Activated naive CD4-positive, alpha-beta T cell treated with anti-CD3 and anti-CD28 coated beads, Interleukin-2, amount 10 ng/mL, durations not matched to agents 7 days and 5 days (primary cell): ENCODE results near the gene CDH22.

Source experiments
- CTCF ChIA-PET: fragments of 350-600 bp; sonication (Branson Sonifier 250); formaldehyde crosslinking; loops from one replicate; lab custom pipeline; 2021; ENCODE audit warnings: antibody characterized with exemption; lab: Charles Lee
- DNase-seq: peaks from one replicate; pipeline ENCODE4 v3.0.0-alpha.2; 2020
- H3K27ac Mint-ChIP-seq: one replicate; pipeline ENCODE4 v1.8.0; 2021; ENCODE audit warnings: mild to moderate bottlenecking, moderate library complexity, mixed read lengths
- H3K27me3 Mint-ChIP-seq: one replicate; pipeline ENCODE4 v1.8.0; 2021; ENCODE audit warnings: mild to moderate bottlenecking, mixed read lengths
- H3K36me3 Mint-ChIP-seq: one replicate; pipeline ENCODE4 v1.8.0; 2021; ENCODE audit warnings: mixed read lengths
- H3K4me1 Mint-ChIP-seq: one replicate; pipeline ENCODE4 v1.8.0; 2021; ENCODE audit warnings: mixed read lengths
- H3K4me3 Mint-ChIP-seq: one replicate; pipeline ENCODE4 v1.8.0; 2021; ENCODE audit warnings: mild to moderate bottlenecking, moderate library complexity, mixed read lengths
- H3K9me3 Mint-ChIP-seq: one replicate; pipeline ENCODE4 v1.8.0; 2021; ENCODE audit warnings: mixed read lengths

CDH22 gene

GRCh38 chr20:46171909-46172308 is 136.4 kb downstream of the CDH22 start:
- CTCF ChIA-PET, result interaction anchor here (0.8 to 1.7 kb wide), 3 partner anchors 39 to 157 kb away, joined by 3 to 6 read pairs (median 4); no protein-coding TSS in a partner anchor
- Mint-ChIP-seq H3K9me3 (no peaks in the 10 kb centered on the region), H3K27me3 (peaks cover 84% of the 10 kb centered on the region), H3K27ac (no peak overlapping the region), H3K4me3 (no peak overlapping the region), H3K4me1 (no peaks in the 10 kb centered on the region), H3K36me3 (no peaks in the 10 kb centered on the region)
- no peak for DNase-seq

- Mint-ChIP-seq H3K4me3 (no peak overlapping the region), H3K4me1 (no peaks in the 10 kb centered on the region), H3K36me3 (no peaks in the 10 kb centered on the region), H3K27me3 (peaks cover 85% of the 10 kb centered on the region), H3K27ac (no peak overlapping the region), H3K9me3 (no peaks in the 10 kb centered on the region)
- DNase-seq, result no peak
- CTCF ChIA-PET, result interaction anchor here (0.7 to 1.7 kb wide), 3 partner anchors 31 to 157 kb away, joined by 3 to 6 read pairs (median 3); no protein-coding TSS in a partner anchor
These were observed 136.8 kb downstream of the CDH22 start for GRCh38 chr20:46171476-46171875.

- no peak for DNase-seq
- CTCF ChIA-PET, result no interaction called here
- Mint-ChIP-seq H3K36me3 (no peaks in the 10 kb centered on the region), H3K9me3 (no peaks in the 10 kb centered on the region), H3K4me3 (no peak overlapping the region), H3K4me1 (no peaks in the 10 kb centered on the region), H3K27ac (no peak overlapping the region), H3K27me3 (peaks cover 65% of the 10 kb centered on the region)
These were observed 138.8 kb downstream of the CDH22 start for GRCh38 chr20:46169245-46170171.

- Mint-ChIP-seq H3K4me3 (no peak overlapping the region), H3K27ac (no peak overlapping the region), H3K27me3 (peaks cover 54% of the 10 kb centered on the region), H3K4me1 (no peaks in the 10 kb centered on the region), H3K36me3 (no peaks in the 10 kb centered on the region), H3K9me3 (no peaks in the 10 kb centered on the region)
- DNase-seq, result no peak
- CTCF ChIA-PET, result no interaction called here
These were observed 139.9 kb downstream of the CDH22 start for GRCh38 chr20:46168438-46168837.

- H3K27ac Mint-ChIP-seq, result no peak overlapping the region
- no peak overlapping the region for H3K4me3 Mint-ChIP-seq
- CTCF ChIA-PET, result interaction anchor here (0.9 to 1.7 kb wide), 5 partner anchors 9 to 182 kb away, joined by 3 to 6 read pairs (median 4); no protein-coding TSS in a partner anchor
- DNase-seq, result no peak
- no peaks in the 10 kb centered on the region for H3K9me3 Mint-ChIP-seq
- peaks cover 44% of the 10 kb centered on the region for H3K27me3 Mint-ChIP-seq
- H3K36me3 Mint-ChIP-seq, result no peaks in the 10 kb centered on the region
- H3K4me1 Mint-ChIP-seq, result no peaks in the 10 kb centered on the region
These were observed 141.2 kb downstream of the CDH22 start for GRCh38 chr20:46167080-46167479.

GRCh38 chr20:46164254-46164653 is 144.0 kb downstream of the CDH22 start:
- DNase-seq, result no peak
- CTCF ChIA-PET, result no interaction called here
- H3K4me3 Mint-ChIP-seq, result no peak overlapping the region
- H3K36me3 Mint-ChIP-seq, result no peaks in the 10 kb centered on the region
- no peak overlapping the region for H3K27ac Mint-ChIP-seq
- peaks cover 31% of the 10 kb centered on the region for H3K27me3 Mint-ChIP-seq
- no peaks in the 10 kb centered on the region for H3K4me1 Mint-ChIP-seq
- no peaks in the 10 kb centered on the region for H3K9me3 Mint-ChIP-seq

GRCh38 chr20:46161921-46162320 is 146.4 kb downstream of the CDH22 start:
- no peak overlapping the region for H3K27ac Mint-ChIP-seq
- no peaks in the 10 kb centered on the region for H3K36me3 Mint-ChIP-seq
- H3K27me3 Mint-ChIP-seq, result peaks cover 34% of the 10 kb centered on the region
- CTCF ChIA-PET, result interaction anchor here (1.4 kb wide), 1 partner anchor 13 kb away, joined by 3 read pairs; no protein-coding TSS in a partner anchor
- no peak for DNase-seq
- no peak overlapping the region for H3K4me3 Mint-ChIP-seq
- no peaks in the 10 kb centered on the region for H3K4me1 Mint-ChIP-seq
- H3K9me3 Mint-ChIP-seq, result no peaks in the 10 kb centered on the region

GRCh38 chr20:46160661-46161060 is 147.6 kb downstream of the CDH22 start:
- H3K4me1 Mint-ChIP-seq, result no peaks in the 10 kb centered on the region
- H3K4me3 Mint-ChIP-seq, result no peak overlapping the region
- no peak for DNase-seq
- no peaks in the 10 kb centered on the region for H3K9me3 Mint-ChIP-seq
- CTCF ChIA-PET, result no interaction called here
- no peak overlapping the region for H3K27ac Mint-ChIP-seq
- no peaks in the 10 kb centered on the region for H3K36me3 Mint-ChIP-seq
- H3K27me3 Mint-ChIP-seq, result peaks cover 30% of the 10 kb centered on the region

GRCh38 chr20:46159101-46159897 is 149.0 kb downstream of the CDH22 start:
- Mint-ChIP-seq H3K27ac (no peak overlapping the region), H3K4me1 (no peaks in the 10 kb centered on the region), H3K36me3 (no peaks in the 10 kb centered on the region), H3K27me3 (peaks cover 40% of the 10 kb centered on the region), H3K4me3 (no peak overlapping the region), H3K9me3 (no peaks in the 10 kb centered on the region)
- no peak for DNase-seq
- CTCF ChIA-PET, result no interaction called here

GRCh38 chr20:46158476-46158987 is 149.8 kb downstream of the CDH22 start:
- Mint-ChIP-seq H3K36me3 (no peaks in the 10 kb centered on the region), H3K27ac (no peak overlapping the region), H3K4me3 (no peak overlapping the region), H3K4me1 (no peaks in the 10 kb centered on the region), H3K9me3 (no peaks in the 10 kb centered on the region), H3K27me3 (peaks cover 43% of the 10 kb centered on the region)
- CTCF ChIA-PET, result interaction anchor here (1.6 kb wide), 1 partner anchor 17 kb away, joined by 4 read pairs; no protein-coding TSS in a partner anchor
- DNase-seq, result no peak

- no peak overlapping the region for H3K4me3 Mint-ChIP-seq
- no peak for DNase-seq
- CTCF ChIA-PET, result interaction anchor here (1.6 kb wide), 1 partner anchor 18 kb away, joined by 4 read pairs; no protein-coding TSS in a partner anchor
These were observed 150.7 kb downstream of the CDH22 start for GRCh38 chr20:46157625-46158024.

GRCh38 chr20:46157076-46157592 is 151.2 kb downstream of the CDH22 start:
- no peaks in the 10 kb centered on the region for H3K4me1 Mint-ChIP-seq
- H3K9me3 Mint-ChIP-seq, result no peaks in the 10 kb centered on the region
- H3K4me3 Mint-ChIP-seq, result no peak overlapping the region
- no peak for DNase-seq
- CTCF ChIA-PET, result interaction anchor here (1.6 kb wide), 1 partner anchor 19 kb away, joined by 4 read pairs; no protein-coding TSS in a partner anchor
- H3K27ac Mint-ChIP-seq, result no peak overlapping the region
- no peaks in the 10 kb centered on the region for H3K36me3 Mint-ChIP-seq
- H3K27me3 Mint-ChIP-seq, result peaks cover 40% of the 10 kb centered on the region

More at GRCh38 chr20:46157625-46158024, 150.7 kb downstream of the CDH22 start:
- H3K9me3 Mint-ChIP-seq, result no peaks in the 10 kb centered on the region
- no peak overlapping the region for H3K27ac Mint-ChIP-seq
- no peaks in the 10 kb centered on the region for H3K4me1 Mint-ChIP-seq
- H3K27me3 Mint-ChIP-seq, result peaks cover 41% of the 10 kb centered on the region
- H3K36me3 Mint-ChIP-seq, result no peaks in the 10 kb centered on the region

- no peak overlapping the region for H3K27ac Mint-ChIP-seq
- no peak overlapping the region for H3K4me3 Mint-ChIP-seq
- H3K27me3 Mint-ChIP-seq, result peaks cover 38% of the 10 kb centered on the region
- CTCF ChIA-PET, result interaction anchor here (0.7 kb wide), 1 partner anchor 18 kb away, joined by 3 read pairs; no protein-coding TSS in a partner anchor
- DNase-seq, result no peak
- H3K9me3 Mint-ChIP-seq, result no peaks in the 10 kb centered on the region
- H3K36me3 Mint-ChIP-seq, result no peaks in the 10 kb centered on the region
- H3K4me1 Mint-ChIP-seq, result no peaks in the 10 kb centered on the region
These were observed 152.2 kb downstream of the CDH22 start for GRCh38 chr20:46156065-46156464.

GRCh38 chr20:46154796-46155195 is 153.5 kb downstream of the CDH22 start:
- CTCF ChIA-PET, result no interaction called here
- Mint-ChIP-seq H3K36me3 (no peaks in the 10 kb centered on the region), H3K9me3 (no peaks in the 10 kb centered on the region), H3K27ac (no peak overlapping the region), H3K27me3 (peaks cover 31% of the 10 kb centered on the region), H3K4me1 (no peaks in the 10 kb centered on the region), H3K4me3 (no peak overlapping the region)
- no peak for DNase-seq
